Measurements from ENCODE around the gene SERPINE3.

Gene SERPINE3

GRCh38 chr13:51349016-51349415 lies 9.5 kb downstream of the SERPINE3 start:
- TF ChIP-seq CTCF (IDR thresholded peaks at IDR 0.05; ENCODE audit: low read depth, low read length), result no peak
- DNase-seq (ENCODE audit: low read depth in 2 of 2), result peak in 1 of 2 donors; percentile 53
- no peak overlapping the region for H3K4me3 ChIP-seq (replicated peaks in 1 of 2; ENCODE audit: low read depth in 2 of 2, low read length in 2 of 2)

DNA sequence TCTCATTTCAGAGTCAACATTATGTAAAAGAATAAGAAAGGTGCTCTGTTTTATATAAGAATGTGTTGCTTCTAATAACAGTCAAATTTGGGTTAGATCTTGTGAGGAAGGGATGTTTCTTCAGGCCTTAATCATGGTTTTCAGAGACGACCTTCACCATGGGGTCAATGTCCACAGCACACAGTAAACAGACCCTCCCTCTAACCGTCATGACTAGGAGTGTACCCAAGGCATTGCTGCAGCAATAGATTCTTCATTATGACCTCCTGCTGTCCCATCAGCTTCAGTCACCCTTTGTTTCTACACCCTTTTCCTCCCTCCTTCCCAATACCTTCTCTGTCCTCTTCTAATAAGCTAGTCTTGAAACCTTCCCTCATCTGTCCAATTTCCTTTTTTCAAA lies 15.7 kb downstream of the SERPINE3 start:
- TF ChIP-seq CTCF (IDR thresholded peaks at IDR 0.05; ENCODE audit: low read depth, low read length), result no peak
- no peak overlapping the region for H3K4me3 ChIP-seq (replicated peaks in 1 of 2; ENCODE audit: low read depth in 2 of 2, low read length in 2 of 2)
- DNase-seq (ENCODE audit: low read depth in 2 of 2), result no peak

GRCh38 chr13:51357928-51358595 lies 18.6 kb downstream of the SERPINE3 start:
- DNase-seq (ENCODE audit: low read depth in 2 of 2), result peak in 1 of 2 donors; percentile 28
- no peak for TF ChIP-seq CTCF (IDR thresholded peaks at IDR 0.05; ENCODE audit: low read depth, low read length)

DNA sequence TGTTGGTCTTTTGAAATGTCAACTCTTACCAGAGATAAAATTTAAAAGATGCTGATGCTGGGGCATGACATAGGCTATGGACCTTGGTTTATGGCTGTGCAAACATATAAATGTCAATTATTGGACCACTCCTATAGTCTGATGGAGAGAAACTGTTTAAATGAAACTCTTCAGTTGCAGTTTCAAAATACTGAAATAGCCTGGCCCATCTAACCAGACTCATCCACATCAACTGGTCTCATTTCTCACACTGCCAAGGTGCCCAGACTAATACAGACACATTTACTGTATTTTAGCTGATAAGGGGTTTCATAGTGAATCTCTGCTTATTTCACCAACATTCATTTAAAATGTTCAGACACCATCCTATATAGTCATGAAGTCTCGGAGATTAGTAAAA lies 19.9 kb downstream of the SERPINE3 start:
- no peak for TF ChIP-seq CTCF (IDR thresholded peaks at IDR 0.05; ENCODE audit: low read depth, low read length)
- DNase-seq (ENCODE audit: low read depth in 2 of 2), result no peak
- no peak overlapping the region for H3K4me3 ChIP-seq (replicated peaks in 1 of 2; ENCODE audit: low read depth in 2 of 2, low read length in 2 of 2)

More at GRCh38 chr13:51357928-51358595, 18.6 kb downstream of the SERPINE3 start:
- H3K4me3 ChIP-seq (replicated peaks in 1 of 2; ENCODE audit: low read depth in 2 of 2, low read length in 2 of 2), result no peak overlapping the region

DNA sequence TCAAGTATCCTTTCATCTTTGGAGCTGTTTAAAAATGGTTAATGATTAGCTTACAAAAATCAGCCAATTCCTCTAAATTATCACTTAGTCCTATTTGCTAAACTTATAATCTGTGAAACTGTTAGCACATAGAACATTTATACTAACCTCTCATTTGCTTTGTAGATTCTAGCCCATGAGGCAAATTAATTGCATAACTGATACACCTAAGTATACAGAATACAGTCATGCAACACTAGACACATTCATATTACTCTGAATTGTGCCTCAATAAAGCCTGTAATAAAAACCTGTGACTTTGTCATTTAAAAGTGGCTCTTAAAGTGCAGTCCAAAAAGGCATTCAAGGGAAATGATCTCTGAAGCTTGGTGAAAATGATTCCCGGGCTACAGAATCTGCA lies 21.0 kb downstream of the SERPINE3 start:
- H3K4me3 ChIP-seq (replicated peaks in 1 of 2; ENCODE audit: low read depth in 2 of 2, low read length in 2 of 2), result no peak overlapping the region
- no peak for DNase-seq (ENCODE audit: low read depth in 2 of 2)
- no peak for TF ChIP-seq CTCF (IDR thresholded peaks at IDR 0.05; ENCODE audit: low read depth, low read length)

DNA sequence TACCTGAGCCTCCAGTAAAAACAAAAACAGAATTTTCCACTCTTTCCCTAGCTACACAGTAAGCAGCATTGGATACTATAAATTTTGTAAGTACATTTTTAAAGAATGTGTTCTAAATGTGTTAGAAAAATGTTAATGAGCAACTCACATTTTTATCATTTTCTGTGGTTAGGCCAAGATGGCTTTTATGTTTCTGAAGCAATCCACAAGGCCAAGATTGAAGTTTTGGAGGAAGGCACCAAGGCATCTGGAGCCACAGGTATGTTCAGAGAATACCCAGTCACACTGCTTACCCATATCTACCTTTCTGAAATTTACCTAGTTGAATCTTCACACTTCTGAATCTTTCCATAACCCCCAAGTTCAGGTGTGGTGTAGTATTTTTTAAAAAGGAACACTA lies 21.6 kb downstream of the SERPINE3 start:
- no peak for TF ChIP-seq CTCF (IDR thresholded peaks at IDR 0.05; ENCODE audit: low read depth, low read length)
- H3K4me3 ChIP-seq (replicated peaks in 1 of 2; ENCODE audit: low read depth in 2 of 2, low read length in 2 of 2), result no peak overlapping the region
- no peak for DNase-seq (ENCODE audit: low read depth in 2 of 2)

GRCh38 chr13:51363625-51364024 lies 24.1 kb downstream of the SERPINE3 start:
- no peak overlapping the region for H3K4me3 ChIP-seq (replicated peaks in 1 of 2; ENCODE audit: low read depth in 2 of 2, low read length in 2 of 2)
- TF ChIP-seq CTCF (IDR thresholded peaks at IDR 0.05; ENCODE audit: low read depth, low read length), result no peak
- no peak for DNase-seq (ENCODE audit: low read depth in 2 of 2)
